HG03097 (cell line): ENCODE results near the gene NTNG1.

Experiments
- ATAC-seq: cut with Tn5 transposase; IDR thresholded peaks from one replicate; pipeline ENCODE4 v1.9.1; 2021; ENCODE audit not compliant: unreplicated experiment, low FRiP score

Gene NTNG1

DNA sequence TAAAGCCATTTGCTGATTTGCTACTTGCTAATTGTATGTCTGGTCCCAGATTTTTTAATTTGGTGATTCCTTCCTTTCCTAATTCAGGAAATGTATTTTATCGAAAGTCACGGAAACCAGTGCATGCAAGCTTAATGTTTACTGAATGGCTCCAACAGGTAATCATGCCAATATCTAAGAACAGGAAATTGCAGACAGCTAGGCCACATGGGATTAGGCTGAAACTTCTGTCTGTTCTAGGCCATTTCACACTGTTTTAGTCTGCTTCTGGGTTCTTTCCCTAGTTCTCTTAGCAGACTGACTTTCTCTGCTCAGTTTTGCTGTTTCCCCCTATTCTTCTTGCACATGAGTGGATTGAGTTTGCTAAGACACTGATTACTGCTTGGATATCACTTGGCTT is 111.4 kb downstream of the NTNG1 start:
- no peak for ATAC-seq

DNA sequence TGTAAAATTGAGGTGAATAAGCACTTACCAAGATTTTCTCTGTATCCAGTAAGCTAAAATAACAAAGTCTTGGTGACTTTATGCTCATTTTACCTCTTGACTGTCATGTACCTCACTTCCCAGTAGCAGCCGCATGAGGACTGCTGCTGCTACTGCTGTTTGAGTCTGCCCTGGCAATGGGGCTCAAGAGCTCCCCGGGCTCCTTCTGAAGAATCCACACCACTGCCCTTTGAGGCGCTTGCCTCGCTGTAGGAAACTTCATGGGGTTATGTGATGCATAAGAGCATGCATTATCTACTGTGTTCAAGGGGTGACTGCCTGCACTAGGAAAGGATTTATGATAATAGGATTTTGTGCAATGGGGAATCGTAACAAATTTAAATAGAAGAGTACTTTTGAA is 113.5 kb downstream of the NTNG1 start:
- no peak for ATAC-seq

DNA sequence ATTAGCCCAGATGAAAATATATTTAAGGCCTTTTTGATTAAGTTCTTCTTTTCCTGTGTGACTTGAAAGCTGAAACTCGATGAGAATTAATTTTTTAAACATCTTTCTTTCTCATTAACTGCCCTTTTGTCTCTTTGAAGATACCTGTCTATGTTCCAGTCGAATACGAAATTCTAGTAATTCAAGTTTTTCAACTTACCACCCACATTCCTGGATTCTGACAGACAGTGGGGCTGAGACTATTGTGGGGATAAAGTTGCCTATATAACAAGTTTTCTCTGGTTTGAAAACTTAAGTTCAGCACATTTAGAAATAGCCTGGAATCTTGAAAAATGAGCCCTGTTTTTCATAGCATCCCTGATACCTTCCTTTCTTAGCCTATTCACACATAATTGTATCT is 114.6 kb downstream of the NTNG1 start:
- no peak for ATAC-seq

DNA sequence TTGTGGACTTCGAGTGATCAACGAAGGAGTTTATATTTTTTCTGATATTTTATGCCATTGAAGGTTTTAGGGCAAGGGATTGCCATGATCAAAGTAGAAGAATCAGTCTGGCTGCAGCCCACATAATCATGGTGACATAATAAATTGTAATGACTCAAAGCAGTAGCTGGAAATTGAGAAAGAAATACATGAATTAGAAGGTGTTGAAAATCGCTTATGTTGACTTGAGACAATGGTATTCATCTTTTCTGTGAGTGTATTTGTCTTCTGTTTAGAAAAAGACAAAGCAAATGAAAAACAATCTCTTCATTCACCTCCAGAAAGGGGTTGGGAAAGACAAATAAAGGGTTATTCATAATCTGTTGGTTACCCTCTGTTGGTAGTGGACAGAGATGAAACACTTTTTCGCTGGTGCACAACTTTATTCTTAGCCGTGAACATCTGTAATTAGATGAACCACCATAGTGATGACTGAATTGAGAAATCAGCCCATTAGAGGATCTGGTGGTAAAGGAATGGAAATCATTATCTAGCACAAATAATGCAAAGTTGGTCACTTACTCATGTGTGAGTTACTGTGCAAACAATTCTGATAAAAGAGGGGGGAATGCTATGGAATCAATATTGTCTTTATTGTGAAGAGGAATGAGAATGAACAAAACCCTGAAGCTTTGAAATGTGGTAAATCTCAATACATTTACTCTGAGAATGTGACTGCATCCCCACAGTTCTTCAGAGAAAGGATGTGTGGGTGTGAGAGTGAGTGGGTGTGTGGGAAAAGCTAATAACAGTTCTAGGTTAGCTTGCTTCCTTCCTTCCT is 121.8 kb downstream of the NTNG1 start:
- no peak for ATAC-seq

DNA sequence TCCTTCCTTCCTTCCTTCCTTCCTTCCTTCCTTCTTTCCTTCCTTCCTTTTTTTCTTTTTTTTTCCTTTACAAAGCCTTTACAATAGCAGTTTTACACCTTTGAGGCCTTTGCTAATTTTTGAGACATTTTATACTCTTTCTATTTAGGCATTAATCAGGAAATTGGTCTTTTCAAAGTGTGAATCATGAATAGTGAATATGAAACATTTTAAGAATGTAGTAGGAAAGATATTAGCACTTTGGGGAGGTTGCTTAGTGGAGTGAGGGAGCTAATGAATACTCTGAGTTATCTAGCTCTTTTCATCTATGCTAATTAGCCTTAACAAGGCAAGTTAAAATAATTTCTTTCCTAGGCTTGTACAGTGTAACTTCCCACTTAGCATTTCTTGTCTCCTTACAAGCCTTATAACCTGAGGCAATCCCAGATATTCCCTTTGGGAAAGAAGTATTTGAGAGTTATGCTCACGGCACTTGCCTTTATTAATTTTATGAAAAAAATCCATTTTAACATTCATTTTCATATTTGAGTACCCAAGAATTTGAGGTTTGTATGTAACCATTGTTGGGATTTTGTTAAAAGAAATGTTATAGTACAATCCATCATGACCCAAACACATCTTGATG is 122.6 kb downstream of the NTNG1 start:
- no peak for ATAC-seq

DNA sequence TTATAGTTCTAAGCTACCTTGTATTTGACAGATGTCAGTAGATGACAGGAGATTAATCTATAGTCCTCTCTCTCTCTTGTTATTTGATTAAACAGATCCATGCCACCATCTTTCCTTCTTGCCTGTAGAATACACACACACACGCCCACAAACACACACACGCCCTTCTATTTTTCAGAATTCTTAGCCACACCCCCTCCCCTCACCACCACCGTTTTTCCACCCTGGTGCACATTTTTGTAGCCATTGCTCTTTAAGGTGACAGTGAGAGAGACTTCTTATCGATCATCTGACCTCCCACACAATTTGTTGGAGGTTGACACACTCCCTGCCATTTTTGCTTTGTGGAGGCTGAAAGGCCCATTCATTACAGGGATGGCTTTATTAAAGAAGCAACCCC is 123.2 kb downstream of the NTNG1 start:
- no peak for ATAC-seq

DNA sequence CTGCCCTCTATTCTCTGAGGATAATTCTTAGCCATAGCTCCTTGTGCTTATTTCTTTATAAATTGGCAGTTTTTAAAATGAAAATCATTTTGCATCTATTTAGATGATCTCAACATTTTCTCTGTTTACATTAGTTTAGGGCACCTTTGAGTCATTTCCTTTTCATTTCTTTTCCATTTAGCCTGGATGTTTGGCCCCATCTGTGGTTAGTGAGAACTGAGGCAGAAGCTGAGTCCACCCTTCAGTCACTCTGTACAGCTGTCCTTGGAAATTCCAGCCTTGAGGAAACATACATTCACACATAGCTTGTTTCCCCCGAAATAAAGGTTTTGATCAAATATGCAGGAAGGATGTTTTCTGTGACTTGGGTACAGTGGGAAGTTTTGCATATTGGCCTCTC is 123.7 kb downstream of the NTNG1 start:
- ATAC-seq = no peak

DNA sequence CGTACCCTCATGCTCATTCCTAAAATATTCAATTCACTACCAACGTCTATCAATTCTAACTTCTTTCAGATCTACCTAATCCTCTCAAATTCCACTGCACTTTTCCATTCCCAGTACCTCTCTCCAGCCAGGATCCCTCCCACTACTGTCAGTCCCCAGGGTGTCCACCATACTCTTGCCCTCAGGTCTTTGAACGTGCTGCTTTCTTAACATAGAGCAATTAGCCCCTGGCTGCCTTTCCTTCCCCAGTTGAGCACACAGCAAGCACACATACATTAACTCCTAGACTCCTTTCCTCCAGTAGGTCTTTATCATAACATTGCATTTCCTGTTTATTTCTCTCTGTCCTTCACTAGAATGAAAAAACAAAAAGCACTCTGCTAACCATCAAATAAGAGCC is 126.7 kb downstream of the NTNG1 start:
- no peak for ATAC-seq

DNA sequence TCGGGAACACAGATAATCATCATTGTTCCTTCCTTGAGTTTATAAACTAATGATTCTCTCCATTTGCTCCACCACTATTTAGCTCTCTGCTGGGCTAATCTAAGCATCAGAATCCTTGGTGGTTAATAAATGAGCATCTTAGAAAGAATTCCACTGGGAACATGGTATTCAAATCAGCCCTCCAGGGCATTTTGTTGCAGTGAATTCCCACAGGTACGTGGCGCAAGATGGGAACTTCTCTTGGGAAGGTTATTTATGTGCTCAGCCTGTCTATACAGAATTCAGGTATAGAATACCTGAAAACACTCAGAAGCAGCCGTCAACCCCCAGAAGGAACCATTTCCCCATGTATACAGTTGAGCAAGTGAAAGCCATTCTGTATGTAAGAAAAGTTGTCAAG is 131.5 kb downstream of the NTNG1 start:
- ATAC-seq = no peak

DNA sequence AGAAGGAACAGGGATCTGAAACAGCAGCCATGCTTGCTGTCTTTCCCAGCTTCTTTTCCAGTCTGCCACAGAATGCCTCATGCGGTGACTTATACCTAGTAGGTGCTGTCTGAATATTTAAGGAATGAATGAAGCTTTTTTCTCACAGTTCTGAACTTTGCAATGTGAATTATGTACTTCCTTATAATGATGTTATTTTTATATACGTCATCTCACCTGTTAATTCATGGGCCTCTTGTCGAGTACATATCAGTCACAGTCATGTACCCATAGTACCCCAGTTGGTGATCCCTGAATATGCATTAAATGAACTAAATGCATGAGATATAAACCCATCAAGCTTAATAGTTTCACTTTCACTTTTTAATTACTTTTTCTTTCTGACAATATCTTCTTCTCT is 132.7 kb downstream of the NTNG1 start:
- ATAC-seq = no peak

DNA sequence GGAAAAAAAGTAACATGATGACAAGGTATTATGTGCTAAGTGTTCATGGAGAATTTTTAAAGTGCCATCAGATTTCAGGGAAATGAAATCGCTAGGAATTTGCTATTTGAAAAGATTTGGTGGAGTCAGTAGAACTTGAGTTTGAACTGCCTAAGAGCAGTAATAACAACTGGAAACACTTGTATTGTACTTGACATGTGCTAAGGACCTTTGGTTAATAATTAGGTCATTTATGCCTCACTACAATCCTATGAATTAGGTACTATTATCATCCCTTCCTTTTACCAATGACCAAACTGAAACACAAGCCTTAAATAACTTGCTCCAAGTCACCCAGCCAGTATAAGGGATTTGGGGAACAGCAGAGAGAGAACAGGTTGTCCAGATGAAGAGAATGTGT is 133.4 kb downstream of the NTNG1 start:
- no peak for ATAC-seq

DNA sequence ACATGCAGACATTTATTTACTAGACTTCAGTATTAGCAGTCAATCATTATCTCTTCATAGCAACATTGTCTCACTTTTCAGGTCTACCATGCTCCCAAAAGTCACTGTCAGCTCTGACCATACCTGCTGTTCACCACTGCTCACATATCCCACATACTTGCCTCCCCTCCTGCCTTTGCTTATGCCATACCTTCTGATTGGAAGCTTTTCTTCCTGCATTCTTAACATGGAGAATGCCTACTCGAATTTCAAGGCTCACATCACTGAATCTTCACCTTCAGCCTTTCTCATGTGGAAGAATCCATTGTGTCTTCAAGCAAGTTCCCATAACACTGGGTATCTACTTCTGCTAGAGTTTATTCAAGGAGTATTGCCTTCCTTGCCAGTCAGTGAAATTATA is 135.4 kb downstream of the NTNG1 start:
- no peak for ATAC-seq

DNA sequence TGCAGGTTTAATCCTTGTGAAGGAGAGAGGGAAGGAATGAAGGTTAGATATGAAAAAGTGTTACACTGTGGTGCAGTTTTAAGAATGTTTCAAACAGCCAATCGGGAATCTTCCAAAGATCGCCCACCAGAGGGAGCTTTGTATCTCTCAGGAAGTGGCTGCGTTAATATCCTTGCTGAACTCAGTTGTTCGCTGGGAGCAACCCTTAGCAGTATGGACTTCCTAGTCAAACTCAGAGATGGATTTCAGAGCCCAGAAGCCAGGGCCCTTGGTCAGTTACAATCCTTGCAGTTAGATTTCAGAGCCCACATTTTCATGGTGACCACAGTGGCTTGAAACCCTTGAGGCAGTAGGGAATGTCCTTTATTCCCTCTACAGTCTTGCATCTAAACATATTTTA is 136.2 kb downstream of the NTNG1 start:
- ATAC-seq = no peak

DNA sequence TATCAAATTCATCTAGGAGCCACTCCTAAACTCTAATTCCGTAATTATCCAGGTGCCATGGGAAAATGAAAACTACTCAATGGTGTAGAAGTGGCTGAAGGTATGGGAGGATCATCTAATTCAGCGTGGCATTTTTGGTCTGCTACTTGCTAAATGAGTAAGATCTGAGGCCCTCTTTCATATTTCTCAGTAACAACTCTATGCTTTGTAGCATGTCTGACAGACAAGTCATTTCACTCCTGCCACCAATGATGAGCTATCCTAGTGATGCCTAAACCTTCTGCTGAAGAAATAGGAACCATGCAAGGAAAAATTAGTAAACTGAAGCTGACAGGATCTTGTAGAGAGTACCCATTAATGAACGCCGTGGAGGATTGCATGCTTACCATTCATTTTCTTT is 145.3 kb downstream of the NTNG1 start:
- no peak for ATAC-seq

DNA sequence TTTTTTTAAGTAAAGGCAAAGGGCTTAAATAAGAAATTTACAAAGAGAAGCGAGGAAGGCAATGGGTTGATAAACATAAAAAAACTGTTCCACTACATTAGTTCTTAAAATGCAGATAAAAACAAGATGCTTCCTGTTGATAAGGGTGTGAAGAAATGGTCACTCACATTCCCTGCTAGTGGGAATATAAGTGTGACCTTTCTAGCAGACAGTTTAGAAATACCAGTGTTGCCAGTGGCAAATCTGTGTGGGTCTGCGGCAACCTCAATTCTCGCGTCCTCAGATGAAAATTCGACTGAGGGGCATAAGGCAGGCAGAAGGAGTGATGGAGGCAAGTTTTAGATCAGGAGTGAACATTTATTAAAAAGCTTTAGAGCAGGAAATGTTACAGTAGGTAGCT is 151.1 kb downstream of the NTNG1 start:
- no peak for ATAC-seq

DNA sequence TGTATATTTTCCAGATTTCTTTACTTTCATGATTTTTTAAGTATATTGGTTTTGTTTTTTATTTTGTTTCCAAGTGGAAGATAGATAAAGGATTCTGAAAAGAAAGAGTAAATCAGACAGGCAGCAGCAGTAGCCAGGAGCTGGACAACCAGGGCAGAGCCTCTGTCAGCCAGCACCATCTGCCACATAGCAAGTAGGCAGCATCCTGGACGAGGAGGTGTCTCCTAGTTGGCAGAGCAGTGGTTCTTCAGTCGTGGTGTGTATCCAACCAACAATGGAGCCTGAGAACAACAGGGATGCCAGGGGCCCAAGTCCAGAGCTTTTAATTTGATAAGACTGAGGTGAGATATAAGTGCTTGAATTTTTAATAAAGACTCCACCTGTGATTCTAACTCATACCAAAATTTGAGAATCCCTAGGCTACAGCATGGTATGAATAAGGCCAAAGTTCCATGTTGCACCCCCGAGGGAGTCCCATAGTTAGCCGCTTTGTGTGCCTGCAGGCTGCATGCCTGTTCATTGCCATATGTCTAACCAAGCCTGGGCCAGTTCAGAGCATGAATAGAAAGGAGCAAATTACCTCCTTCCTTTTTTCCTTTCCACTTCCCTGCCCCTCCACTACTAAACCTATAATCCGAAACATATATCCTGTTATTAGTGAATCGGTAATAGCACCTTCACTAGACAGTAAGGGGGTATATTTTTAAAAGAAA is 153.2 kb downstream of the NTNG1 start:
- ATAC-seq = no peak

DNA sequence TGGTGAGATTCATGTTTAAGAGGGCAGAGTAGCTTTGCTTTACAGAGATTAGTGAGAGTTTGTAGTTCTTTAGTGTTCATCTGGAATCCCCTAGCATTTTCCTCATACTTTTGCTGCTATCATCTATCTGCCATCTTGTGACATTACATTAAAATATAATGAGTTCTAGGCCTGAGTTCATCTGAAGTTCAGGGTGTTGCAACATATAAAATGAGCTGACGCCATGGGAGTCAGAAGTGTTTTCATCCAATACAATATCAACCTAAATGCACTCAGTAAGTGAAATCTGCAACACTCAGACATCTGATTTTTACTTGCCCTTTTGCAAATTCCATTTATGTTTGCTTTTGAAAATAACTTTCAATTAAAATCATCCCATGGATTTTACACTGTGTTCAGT is 153.8 kb downstream of the NTNG1 start:
- ATAC-seq = no peak

DNA sequence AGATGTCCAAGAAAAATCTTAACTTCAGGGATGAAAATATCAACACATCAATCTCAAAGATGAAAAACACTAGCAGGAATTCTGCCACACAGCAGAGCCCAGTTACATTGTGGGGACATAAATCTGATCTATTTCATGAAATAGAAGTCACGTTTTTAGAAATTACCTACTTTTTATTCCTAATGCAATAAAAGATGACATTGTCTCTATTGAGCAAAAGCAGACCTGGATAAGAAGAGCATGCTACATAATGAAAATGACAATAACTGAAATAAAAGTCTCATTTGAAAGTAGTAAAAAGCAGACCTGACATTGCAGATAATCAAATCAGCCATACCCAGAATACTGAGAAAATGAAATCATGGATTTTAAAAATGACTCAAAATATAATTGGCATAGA is 156.8 kb downstream of the NTNG1 start:
- no peak for ATAC-seq

DNA sequence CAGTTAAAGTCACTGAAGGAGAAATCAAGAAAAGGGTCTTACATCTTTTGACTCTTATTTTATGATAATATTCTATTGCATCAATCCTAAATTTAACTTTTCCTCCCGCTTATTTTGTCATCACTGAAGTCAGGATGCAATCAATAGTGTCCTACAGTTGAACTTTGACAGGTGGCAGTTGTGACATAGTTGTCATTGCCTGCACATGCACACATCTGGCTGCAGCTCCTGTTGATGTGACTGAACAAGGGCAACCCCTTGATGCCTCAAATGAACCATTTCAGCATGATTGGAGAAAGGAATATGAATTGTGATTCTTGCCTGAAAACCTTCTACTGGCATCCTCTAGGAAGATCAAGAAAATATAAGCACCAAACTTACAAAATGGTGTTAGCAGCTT is 157.7 kb downstream of the NTNG1 start:
- ATAC-seq = no peak

DNA sequence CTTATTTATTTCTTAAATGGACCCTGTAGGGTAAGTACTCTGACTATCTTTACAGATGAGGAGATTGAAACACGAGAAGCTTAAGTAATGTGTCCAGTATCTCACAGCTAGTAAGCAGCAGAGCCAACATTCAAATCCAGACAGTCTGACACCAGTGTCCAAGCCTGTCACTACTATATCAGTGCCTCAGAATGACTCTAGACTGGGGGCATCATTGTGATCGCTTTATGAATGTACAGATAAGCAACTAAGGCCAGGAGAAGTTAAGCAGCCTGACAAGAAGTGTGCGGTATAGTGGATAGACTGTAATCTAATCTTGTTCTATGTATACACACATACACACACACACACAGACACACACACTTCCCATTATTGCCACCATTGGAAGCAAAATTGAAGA is 158.7 kb downstream of the NTNG1 start:
- no peak for ATAC-seq

DNA sequence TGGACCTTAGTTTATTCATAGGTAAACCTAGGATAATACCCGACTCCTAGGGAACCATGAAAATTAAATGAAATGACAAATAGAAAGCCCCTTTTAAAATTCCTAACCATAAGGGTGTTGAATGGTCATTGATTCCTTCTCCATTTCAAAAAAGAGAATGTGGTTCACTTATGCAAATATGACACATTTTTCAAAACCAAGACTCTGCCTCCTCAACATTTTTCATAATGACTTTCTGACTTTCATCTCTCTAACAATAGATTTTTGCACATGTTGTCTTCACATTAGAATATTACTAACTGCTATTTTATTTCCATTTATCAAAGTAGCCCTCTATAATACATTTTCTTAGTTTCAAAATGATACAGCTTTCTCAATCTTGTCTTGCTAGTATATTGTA is 169.1 kb downstream of the NTNG1 start:
- no peak for ATAC-seq

DNA sequence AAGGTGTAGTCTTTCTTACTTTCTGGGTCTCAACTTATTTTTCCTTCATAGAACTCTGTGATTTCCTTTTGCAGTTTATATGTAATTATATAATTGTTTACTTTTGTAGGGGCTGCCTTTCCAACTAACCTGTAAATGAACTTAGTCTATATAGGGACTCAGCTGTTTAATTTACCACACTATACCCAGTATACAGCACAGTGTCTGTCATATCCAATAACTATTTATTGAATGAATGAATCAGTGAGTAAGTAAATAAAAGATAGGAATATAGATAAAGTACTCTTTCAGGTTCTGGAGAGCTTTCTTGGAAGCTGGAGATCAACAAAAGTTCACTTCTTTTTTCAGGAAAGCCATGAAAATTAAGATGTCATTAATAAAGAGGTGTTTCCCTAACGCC is 174.8 kb downstream of the NTNG1 start:
- no peak for ATAC-seq
